NCI-H2171 (cell line): ENCODE measurements around the gene AKR1E2.

Experiments used
- DNase-seq: peaks from one replicate; lab custom pipeline; 2025; lab: John Stamatoyannopoulos, UW

Gene AKR1E2

DNA sequence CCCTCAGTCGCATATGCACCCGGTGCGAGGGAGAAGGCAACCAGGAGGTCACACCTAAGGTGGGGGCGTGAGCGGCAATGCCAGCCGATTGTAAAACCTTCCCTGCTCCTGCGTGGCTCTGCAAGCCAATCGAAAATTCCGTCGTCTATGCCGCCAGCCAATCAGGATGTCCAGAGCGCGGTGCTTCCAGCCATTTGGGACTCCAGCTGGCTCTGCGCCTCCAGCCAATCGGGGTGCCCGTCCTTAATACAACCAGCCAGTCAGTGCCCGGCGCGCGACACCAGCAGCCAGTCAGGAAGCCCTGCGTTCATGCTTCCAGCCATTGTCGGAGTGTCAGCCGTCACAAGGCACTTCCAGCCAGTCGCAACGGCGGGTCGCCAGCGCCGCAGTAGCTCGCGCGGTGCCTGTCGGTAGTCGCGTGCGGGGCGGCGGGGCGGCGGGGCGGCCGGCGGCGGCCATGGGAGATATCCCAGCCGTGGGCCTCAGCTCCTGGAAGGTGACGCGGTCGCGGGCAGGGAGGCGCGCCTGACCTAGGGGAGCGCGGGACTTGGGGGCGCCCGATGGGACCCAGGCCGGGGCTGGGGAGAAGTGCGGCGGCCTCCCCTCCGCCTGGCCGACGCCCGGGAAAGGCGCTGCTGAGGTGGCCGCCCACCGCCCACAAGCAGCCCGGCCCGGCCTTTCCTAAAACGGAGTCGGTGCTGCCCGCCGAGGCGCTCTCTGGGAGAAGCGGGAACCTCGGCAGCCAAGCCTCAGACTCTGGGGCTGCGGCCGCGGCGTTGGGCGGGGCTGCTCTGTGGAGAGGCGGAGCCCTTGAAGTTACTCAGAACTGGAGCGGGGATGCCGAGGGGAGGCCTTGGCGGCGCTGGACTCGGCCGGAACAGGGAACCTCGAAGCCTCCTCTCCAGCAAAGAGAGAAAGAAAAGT, at the start of gene AKR1E2:
Gene AKR1E2 (plus strand): TSS at position 340 of the 924 bp plus-strand sequence. CDS start 118 bp downstream, at position 458.
- DNase-seq: peak; percentile 15

DNA sequence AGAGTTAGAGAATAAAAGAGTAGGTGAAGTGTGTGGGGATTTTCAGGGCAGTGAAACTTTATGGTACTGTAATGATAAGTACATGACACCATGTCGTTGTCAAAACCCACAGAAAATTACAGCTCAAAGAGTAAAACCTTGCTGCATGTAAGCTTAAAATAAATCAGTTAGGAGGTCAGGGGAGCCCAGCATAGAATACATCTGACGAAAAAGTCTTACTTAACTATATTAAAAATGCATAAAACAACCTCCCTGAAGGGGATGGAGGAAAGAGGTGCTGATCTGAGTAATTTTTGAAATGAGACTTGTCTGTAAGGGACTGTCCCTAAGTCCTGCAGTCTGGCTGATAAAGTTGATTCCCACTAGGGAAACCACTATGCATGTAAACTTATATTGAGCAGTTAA, 49.8 kb upstream of the AKR1E2 start:
- no peak for DNase-seq

DNA sequence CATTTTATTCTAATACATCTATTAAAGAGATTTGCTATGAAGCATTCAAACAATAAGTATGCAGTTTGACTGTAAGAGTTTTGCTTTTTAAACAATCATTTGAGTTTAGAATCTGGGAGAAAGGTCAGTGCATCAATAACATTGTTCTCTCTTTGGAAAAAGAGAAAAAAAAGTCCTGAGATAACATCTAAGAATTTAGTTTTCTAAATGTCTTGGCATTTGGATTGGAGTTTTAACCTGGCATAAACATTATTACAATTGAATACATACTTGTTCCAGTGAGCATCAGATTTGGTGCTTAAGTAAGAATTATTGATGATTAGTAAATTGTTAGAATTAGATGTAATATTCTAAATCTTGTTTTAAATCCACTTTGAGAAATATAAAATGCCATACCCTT, 47.2 kb upstream of the AKR1E2 start:
- DNase-seq: no peak

DNA sequence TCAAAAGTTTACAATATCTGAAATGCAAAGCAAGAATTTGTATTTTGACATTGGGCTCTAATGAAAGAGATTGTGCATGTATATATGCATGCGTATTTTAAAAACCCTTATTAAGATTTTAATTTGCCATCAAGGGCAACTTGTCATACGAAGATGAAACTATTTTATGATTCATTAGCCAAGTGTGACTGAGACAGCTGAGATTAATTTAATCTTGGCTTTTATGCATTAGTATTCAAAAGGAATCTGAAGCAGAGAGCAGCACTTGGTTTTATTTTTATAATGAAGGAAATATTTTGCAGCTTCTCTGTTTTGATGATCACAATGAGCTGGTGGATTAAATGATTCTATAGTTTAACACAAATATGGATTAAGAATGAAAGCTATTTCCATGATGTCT, 45.9 kb upstream of the AKR1E2 start:
- no peak for DNase-seq

DNA sequence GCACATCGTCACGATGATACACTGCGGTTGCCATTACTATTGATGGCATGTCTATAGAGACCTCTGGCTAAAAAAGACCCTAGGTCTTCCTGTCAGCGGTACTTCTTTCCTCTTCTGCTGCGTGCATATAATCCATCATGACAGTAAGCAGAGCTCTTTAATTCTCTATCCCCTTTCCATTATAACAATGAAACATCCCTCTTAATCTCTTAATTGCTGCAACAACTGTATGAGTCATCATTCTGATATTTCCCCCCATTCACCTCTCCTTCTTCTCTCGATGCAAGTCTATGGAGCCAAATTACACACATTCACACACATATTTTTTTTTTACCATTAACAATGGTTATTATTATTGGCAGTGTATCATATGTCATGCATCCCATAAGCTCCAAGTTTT, 45.2 kb upstream of the AKR1E2 start:
- no peak for DNase-seq

DNA sequence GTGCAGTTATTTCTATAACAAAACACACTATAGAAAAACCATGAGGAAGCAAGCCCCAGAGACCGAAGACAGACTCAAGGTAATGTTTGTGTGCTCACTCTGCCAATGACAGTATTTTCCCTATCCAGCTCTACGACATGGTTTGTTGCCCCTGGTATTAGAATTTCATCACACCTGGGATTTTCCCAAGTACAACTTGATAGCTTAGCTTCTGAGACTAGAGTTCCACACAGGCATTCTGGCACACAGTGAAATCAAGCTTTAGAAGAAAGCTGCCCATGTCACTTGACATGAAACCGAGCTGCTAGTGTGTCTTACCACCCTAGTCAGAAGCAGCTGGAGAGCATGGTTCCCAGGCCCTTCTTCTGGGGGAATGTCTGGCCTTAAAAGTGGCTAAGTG, 44.1 kb upstream of the AKR1E2 start:
- no peak for DNase-seq

DNA sequence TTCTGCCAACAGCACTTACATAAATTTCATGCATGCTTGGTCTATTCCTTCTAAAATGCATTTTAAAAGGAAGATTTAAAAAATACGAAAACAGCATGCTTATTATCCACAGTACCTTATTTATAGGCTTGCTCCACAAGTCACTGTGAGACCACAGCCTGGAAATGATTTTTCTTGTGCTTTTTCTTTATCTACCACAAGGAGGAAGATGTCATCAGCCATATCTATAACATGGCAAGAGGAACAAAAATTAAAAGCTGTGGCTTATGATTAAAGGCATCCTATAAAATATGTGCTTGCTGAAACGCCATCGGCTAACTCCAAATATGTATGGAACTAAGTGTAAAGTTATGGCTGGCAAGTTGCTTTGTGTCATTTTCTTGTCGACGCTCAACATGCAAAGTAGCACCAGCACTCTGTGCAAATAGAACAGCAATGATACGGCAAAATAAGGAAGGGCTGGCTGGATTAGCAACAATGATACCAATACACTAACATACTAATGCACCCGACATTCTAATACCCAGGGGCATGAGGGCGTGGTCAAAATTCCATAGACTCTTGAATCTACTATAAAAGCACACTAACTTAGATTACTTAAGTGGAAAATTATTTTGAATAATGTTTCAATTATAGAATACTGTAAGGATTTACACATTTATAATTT, 41.2 kb upstream of the AKR1E2 start:
- no peak for DNase-seq

DNA sequence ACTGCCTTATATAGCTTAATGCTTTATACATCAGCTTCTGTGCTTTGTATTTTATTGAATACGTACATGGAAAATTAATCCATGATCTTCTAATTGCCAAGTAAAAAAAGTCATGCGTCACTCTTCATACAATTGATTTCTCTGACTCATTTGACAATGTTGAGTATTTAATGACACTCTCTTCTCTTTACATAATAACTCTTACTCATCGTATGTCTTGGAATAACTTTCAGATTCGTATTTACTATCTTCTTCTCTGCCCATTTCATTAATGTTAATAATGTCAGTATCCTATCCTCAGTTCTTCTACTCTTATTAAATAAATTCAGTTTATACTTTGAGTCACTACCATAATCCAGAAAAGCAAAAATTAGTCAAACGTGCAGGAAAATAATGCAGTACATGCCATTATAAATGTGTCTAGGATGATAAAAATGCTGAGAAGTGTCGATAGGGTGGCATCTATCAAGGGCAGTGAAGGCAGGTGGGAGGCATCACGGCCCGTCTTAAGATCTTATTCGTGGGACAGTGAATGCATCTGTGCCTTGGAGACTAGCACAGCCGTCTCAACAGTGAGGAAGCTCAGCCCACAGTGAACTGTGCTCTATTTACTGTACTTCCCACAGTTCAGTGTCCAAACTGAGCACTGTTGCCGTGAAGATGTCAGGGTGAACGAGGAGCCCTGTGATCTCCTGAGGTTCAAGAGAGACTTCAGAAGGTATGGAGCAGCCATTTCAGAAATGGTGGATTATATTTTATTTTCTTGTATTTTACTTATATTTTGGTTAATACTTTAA, 39.8 kb upstream of the AKR1E2 start:
- no peak for DNase-seq

DNA sequence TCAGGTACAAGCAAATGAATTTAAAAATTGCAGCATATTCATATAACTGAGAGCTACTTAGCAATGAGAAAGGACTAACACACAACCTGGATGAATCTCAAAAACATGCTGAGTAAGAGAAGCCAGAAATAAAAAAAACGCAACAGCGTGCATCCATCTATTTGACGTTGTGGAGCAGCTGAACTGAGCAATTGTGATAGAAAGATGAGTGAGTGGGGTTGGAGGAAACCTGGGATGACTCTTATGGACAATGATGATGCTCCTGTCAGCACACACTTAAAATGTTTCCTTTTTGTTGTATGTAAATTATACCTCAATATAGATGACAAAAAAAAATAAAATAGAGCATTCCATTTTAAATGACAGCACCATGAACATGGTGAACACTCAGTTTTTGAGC, 36.0 kb upstream of the AKR1E2 start:
- no peak for DNase-seq

DNA sequence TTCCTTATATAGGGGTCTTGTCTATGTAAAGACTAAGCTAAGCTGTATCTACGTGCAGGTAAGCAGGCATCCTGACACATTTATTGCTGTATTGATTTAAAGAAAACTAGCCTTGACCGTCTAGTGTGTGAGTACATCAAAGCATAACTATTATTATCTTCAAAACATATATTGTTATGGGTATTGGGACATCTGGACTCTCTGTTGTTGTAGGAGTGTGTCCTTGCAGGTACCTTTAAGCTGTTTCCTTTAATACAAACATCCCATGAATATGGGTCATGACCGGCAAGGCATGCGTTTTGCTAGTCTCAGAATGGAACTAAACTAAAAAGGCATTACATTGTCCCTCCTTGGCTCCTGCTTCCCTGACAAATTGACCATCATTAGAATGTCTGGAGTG, 35.1 kb upstream of the AKR1E2 start:
- DNase-seq: no peak

DNA sequence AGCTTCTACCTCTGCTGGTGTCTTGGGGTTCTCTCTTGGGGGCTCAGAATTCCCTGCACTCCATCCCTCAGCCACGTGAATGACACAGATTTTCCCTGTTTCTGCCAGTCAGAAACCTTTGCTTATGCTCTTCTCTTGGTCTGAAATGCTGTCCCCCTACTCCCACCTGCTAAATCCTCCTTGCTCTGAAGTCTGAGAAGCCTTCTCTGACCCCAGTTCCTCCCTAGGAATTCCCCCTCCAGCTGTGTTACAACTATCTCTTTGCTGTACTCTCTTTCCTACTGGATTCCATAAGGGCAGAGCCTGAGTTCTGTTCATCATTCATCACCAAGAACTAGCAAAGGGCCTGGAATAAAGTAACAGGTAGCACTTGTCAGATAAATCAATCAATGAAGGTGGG, 33.6 kb upstream of the AKR1E2 start:
- no peak for DNase-seq

DNA sequence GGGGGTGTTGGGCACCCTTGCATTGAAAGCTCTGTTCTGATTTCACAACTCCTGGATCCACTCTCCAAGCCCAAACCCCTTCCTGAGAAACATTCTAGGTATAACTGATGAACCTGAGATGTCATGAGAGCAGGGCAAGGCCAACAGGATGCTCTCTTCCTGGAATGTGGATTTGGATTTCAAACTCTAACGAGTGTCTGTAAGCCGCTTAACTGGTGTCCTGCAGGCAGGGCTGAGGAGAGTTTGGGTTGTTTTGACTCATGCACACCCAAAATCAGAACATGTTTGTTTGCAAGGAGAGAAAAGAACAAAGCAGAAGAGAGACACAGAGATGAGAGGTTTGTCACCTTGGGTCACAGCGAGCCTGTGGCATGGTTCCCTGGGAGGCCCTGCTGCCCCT, 24.6 kb upstream of the AKR1E2 start:
- DNase-seq: no peak

DNA sequence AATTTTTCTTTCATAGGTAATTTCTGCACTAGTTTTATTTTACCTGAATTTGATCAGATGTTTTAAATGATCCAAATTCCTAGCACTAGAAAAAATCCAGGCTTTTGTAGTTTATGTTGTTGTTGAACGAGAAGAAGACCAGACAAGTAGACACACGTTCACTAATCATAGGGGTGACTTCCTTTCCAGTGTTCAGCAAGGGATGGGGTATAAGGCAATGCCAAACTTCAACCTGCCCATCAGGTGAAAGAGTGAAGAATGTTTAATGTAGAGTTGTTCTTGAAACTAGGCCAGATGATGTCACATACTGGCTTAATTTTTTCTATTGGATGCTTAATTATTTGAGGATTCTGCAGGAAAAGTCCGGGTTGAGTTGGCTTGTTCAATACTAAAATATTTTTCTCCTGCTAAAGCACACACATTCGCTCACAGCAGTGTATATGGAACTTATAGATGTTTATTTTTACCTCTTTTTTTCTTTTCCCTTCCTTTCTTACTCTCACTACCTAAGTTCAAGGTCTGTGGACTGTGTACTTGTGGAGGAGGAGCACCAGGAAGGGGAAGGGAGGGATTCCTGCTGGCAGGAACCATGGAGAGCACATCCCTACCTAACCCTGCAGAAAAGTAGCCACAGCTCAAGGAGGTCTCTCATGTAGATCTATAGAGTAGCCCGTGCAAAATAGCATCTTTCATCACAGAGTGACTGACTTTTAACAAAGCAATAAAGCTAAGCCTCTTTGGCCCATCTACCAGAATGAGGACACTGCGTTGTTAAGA, 23.1 kb upstream of the AKR1E2 start:
- no peak for DNase-seq

DNA sequence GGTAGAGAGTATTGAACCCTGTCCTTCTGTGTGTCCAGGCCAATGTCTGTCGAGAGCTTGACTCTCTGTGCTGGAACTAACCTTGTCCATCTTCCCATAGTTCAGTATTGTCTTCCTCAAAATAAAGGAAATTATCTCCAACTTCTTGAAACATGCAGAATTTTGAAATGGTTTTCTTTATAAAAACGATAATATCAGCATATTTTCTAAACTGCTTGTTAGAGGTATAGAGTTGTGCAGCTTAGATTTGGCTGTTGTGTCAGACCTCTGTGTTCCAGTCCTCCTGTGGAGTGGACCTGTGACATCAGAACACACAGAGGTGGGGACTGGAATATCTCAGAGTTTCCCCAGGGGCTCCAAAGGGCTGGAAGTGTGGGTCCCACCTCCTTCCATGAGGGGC, 22.2 kb upstream of the AKR1E2 start:
- no peak for DNase-seq

DNA sequence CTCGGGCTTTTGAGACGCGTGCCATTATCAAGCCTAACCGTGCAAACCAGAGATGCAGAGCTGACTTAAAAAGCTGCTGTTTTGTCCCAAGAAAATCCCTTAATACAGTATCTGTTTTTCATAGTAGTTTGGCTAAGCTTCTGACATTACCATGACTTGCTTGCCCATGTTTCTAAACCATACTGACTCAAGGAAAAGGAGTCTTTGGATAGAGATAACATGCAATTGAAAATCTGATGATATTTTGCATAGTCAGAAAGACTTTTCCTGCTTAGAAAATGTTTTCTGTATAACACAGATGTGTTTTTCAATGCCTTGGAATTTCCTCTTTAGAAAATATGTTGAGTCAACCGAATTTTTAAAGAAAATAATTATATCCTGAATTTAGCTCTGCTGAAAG, 21.5 kb upstream of the AKR1E2 start:
- DNase-seq: no peak

DNA sequence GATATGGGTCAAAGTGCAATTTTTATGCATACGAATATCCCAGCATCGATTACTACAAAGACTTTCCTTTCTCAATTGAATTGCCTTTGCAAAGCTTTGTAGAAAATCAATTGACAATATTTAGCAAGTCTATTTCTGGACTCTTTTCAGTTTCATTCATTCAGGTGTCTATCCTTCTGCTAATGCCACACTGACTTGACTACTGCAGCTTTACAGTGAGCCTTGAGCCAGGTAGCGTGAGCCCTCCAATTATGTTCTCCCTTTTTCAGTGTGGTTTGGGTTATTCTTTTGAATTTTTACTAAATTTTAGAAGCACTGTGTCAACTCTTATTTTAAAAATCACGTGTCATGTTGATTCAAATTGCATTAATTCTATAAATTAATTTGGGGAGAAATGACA, 19.5 kb upstream of the AKR1E2 start:
- no peak for DNase-seq

DNA sequence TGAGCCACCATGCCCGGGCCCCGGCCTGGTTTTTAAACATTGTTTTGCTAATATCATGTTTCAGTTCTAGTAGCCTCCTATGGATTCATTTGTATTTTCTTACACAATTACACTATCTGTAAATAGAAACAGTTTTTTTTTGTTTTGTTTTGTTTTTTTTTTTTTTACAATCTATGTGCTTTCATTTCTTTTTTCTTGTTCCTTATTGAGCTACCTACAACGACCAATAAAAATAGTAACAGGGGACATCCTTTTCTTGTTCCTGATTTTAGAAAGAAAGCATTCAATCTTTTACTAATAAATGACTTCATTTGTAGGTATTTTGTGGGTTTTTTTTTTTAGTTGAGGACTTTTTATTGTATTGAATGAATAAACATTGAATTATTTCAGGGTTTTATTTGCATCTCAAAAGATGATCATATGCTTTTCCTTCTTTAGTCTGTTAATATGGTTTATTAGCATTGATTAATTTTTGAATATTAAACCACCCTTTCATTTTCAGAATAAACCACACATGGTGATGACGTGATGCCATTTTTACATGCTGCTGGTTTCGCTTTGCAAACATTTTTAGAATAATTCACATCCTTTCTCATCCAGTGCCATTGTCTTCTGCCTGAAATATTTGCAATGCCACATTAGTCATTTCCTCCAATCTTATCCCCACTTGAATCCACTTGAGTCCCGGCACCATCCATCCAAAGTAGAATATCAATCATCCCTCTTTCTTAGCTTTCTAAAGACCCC, 18.1 kb upstream of the AKR1E2 start:
- no peak for DNase-seq

DNA sequence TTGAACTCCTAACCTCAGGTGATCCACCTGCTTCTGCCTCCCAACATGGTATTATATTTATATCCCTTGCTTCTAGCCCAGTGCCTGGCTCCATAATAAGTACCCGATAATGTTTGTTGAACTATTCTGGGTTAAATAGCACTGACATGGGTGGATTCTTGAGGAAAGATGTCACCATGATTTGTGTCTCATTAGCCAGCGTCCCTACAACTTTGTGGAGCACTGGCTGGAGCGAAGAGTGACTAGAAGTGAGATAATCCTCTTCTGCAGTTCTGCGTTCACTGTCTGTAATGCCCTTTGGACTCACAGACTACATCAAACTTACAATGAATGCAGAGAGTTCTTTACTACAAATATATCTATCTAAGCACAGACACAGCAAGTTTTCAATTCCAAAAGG, 16.9 kb upstream of the AKR1E2 start:
- no peak for DNase-seq

DNA sequence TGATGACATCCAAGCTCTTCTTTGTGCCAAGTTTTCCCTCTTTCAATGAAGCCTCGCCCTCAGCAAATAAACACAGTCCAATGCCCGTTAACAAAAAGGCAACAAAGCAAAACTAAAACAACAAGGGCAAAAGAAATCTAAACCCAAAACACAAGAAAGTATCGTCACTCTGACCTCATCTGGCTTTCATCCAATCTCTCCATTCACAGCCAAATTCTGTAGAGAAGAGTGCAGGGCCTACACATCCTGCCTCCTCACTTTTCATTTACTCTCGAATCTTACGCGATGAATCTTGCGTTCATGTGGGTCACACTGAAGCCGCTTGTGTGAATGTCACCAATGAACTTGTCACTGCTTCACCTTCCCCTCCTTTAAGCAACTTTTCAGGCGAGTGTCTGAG, 15.9 kb upstream of the AKR1E2 start:
- no peak for DNase-seq

DNA sequence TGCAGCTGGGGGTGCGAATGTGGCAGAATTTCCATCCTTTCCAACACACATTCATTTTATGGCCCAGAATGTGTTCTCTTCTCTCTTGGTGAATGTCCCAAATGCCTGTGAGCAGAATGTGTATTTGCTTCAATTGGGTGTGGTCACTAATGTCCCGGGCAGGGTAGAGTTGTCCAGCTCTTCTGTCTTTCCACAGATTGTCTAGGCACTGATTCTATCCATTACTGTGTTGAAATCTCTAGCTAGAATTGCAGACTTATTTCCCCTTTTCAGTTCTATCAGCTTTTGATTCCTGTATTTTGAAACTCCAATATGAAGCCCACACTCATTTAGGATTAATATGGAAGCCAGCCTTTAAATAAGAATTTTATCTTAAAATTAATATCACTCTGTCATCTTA, 14.0 kb upstream of the AKR1E2 start:
- DNase-seq: no peak

DNA sequence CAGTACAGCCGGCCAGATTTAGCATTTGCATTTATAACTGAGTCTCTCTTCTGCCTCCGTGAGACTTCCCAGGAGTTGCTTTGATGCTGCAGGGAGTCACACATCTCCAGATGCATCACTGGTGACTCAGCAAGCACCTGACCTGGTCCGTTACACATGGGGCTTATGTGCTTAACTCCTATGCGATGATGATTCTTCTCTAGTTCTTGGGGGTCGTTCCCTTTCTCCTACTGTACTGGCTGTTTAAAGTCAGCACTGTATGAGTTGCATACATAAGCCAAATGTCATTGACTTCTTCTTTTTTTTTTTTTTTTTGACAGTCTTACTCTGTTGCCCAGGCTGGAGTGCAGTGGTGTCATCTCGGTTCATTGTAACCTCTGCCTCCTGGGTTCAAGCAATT, 13.0 kb upstream of the AKR1E2 start:
- no peak for DNase-seq
